GM19193 (cell line): ENCODE results near the gene KCNAB1.

Source experiments
- POLR2A ChIP-seq: IDR thresholded peaks from 4 replicates; pipeline ENCODE4 v1.6.1; 2011; ENCODE audit not compliant: insufficient read depth, insufficient read length; ENCODE audit errors: extremely low read depth

Gene KCNAB1

DNA sequence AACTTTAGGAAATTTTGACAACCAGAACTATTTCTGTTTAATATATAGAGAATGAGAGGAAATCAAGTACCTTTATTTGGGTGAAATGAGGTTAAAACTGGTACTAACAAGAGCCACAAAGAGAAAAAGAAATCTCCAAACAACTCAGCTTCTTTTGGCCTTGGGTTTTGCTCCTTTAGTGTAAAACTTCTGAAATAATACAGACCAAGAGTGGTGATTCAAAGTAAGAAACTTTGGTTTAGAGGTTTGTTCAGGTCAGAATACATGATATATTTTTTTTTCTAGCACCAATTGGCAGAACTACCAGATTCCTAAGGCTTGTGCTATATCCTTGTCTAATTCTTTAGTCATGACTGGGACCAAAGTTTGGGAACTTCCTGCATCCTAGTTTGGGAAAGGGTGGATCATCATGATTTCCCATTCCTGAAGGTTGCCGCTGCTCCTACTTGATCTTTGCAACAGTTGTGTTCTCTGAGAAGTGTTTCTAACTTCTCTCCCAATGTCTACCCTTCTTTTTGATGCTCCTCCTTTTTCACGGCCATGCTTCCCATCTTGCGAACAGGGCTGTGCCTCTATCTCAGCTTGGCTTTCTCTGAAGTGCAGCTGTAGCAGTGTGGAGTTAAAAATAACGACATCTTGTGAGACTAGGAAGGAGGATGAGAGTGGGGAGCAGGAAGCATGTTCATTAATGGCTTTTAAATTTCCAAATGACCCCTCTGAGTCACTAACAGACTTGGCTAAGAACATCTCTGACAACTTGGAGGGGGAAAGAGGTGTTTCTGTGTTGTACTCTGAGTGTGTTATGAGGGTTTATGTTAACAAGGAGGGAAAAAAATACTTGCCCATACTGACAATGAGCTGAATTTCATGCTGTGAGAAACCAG lies 87.7 kb downstream of the KCNAB1 start:
- no peak for TF ChIP-seq POLR2A

DNA sequence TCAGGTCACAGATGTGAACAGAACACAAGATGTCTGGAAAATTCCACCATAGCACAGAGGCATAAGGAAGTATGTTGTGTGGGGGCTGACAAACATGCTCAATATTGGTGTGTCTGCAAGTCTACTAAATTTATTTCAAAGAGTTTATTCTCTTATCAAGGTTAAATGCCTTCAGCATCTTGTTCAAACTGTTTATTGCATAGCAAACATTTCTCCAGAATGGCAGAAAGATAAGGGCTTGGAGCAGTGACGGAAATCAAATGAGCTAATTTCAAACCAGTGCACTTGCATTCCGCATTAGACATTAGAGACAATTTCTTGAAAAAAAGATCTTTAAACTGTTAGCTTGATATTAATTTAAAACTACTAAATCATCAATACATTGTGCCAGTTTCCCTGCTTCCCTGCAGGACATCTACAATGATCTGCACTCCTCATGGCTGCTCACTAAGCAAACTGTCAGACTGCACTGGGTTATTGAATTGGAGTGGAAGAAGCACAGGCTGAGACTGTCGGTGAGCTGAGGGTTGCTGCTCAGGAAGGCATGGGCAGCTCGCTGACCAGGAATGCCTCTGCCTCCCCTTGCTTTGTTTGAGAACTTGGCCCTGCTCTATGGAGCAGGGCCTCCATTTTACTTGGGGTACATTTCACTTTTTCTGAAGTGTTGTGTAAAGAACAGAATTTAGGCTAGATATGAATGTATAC lies 89.4 kb downstream of the KCNAB1 start:
- TF ChIP-seq POLR2A, result no peak

DNA sequence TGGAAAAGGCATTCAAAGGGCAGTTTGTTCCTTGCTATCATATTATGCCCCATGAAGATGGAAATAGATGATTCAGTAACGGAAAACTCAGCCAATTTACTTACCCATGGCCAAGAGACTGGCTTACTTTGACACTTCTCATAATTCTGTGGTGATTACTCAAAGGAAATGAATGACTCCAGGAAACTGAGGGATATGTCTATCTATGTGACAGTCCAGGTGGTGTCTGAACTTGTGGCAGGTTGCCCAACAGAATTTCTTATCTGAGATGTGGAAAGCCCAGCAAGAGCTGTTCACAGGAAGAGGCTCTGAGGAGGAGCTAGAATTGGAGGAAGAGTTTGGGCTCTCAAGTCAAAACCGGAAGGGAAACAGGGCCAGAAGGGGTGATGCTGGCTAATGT lies 91.2 kb downstream of the KCNAB1 start:
- TF ChIP-seq POLR2A, result no peak

DNA sequence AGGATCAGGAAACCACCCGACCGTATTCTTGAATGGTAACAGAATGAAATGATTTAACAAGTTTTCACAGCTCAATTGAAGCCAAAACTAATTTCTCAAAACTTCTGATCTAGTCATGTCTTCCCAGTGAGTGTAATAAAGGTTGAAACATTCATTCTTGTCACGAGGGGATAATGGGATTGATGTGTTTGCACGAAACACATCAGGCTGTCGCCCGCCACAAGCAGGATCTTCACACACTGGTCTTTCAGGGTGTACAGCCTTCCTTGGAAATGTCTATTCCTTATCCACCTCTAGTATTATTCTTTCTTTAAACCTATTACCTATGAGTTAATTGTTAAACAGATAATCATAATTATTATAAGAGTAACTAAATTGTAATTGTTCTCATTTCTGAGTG lies 94.3 kb downstream of the KCNAB1 start:
- TF ChIP-seq POLR2A, result no peak

DNA sequence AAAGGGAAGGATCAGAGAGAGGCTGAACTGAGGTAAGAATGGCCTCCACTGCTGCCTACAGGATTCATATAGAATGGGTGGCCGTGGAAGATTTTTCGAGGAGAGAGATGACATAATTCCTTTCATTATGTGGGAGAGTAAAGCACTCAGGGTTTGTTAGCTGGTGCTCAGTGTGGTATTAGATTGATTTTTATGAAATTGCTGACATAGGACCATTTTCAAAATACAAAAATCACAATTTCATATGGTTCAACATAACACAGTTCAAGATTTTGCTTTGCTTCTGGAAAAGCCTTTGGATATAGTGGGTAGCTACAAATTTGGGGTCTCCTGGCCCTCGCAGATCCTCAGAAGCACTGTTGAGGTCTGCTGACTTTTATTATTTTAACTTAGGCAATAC lies 95.4 kb downstream of the KCNAB1 start:
- no peak for TF ChIP-seq POLR2A

DNA sequence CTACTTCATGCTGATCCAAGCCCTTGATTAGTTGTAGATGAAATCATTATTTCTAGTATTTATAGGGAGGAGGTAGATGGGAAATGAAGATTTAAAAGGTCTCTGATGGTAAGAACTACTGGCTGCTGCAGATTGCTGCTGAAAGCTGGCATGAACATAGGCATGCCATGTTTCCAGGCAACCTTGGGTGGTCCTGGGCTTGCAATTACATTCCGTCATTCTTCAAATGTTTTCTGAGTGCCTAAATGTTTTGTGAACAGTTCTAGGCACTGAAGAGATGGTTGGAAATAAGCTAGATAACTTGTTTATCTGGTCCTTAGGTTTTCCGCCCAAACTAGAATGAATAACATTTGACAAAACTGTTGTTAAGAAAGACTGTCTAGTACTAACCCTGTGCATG lies 95.8 kb downstream of the KCNAB1 start:
- TF ChIP-seq POLR2A, result no peak

DNA sequence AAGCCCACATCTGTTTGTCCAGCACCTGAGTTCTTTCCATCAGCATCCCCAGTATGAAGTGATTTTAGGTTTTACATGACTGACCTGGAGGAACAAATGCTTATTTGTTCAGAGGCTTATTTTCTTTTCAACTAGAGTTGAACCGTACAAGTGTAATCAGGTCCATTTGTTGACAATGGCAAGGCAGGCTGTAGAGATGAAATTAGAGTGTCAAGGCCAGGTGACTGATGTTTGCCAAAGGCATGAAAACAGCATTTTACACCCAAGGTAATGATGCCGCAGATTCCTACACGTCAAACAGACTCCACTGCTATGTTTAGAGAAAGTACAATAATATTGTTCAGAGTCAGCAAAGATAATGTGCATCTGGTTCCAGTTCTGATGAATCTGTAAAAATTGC lies 96.5 kb downstream of the KCNAB1 start:
- no peak for TF ChIP-seq POLR2A

DNA sequence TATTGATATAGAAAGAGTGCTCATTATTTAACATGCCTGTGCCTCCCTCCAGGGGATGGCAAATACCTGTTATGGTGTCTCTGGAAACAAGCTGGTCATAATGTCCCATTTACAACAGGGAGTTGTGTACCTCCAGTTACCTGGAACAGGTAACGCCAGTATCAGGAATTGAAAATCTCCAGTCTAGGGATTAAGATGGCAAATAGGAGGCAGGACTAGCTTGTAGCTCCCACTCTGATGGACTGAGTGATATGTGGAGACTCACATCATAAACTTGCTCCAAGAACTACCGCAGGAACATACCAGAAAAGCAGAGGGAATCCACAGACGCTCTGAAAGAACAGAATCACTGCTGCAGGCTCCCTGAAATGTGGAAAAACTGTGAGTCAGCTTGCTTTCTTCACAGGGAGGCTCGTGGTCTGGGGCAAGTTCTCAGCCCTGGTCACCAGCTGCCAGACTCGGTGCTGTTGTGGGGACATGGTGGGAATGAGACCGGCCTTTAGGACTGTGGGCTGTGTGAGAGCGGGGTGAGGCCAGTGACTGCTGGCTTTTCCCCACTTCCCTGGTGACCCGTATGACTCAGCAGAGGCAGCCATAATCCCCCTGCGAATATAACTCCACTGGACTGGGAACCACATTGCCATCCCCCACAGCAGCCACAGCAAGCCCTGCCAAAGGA lies 97.4 kb downstream of the KCNAB1 start:
- no peak for TF ChIP-seq POLR2A

DNA sequence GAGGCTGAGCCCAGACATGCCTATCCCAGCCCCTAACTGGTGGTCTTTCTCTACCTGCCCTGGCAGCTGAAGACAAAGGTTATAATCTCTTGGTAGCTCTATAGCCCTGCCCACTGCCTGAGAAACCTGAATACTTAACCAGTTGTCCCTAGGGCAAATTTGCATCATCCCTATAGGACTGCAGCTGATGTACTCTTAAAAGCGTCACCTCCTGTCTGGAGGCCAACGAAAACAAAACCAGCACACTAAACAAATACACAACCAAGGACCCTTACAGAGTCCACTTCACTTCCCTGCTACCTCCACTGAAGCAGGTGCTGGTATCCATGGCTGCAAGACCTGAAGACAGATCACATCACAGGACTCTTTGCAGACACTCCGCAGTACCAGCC lies 98.0 kb downstream of the KCNAB1 start:
- no peak for TF ChIP-seq POLR2A

DNA sequence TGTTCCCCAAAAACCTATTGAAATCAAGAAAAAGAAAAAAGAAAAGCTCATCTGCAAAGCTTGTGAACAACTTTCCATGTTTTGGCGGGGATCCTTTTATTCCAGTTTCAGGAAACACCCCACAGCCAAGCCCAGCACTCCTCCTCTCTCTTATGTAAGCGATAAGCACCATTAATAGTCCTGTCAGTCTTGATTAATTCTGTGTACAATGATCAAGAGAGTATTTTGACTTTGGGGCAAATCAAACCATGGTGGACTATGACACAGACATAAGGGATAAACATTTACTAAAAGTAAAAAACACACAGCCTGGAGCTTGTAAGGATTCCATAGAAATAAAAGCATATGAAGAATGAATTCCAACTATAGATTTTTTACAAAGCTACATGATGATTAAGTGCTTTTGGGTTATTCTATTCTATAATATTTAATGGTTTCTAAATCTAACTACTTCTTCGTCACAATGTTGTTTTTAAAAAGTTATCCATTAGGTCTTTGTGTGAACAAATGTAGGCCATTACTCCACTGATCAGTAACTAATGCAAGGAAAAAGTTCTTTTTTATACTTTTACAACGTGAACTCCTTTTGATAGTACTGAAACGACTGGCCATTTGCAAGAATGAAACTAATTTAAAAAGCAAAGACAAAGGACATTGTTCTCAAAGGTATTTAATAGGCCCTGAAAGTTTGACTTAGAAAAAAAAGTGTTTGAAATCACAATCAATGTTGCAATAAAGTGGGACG lies 106.5 kb downstream of the KCNAB1 start:
- no peak for TF ChIP-seq POLR2A

DNA sequence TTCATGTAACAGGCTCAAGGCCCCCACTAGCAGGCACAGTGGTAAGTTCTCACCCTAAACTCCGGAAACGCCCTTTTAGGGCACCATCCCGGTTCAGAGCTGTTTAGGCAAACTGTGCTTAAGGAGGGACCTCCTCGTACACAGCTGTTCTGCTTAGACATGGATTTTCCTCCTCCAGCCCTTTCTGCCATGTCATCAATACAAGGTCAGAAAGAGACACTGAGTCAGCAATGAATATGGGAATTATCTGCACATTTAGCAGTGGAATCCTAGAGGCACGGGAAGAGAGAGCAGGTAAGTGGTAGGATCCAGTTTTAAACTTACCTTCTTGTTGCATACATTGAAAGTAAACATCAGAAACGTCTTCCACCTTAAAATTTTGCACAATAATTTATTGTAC lies 107.3 kb downstream of the KCNAB1 start:
- no peak for TF ChIP-seq POLR2A

DNA sequence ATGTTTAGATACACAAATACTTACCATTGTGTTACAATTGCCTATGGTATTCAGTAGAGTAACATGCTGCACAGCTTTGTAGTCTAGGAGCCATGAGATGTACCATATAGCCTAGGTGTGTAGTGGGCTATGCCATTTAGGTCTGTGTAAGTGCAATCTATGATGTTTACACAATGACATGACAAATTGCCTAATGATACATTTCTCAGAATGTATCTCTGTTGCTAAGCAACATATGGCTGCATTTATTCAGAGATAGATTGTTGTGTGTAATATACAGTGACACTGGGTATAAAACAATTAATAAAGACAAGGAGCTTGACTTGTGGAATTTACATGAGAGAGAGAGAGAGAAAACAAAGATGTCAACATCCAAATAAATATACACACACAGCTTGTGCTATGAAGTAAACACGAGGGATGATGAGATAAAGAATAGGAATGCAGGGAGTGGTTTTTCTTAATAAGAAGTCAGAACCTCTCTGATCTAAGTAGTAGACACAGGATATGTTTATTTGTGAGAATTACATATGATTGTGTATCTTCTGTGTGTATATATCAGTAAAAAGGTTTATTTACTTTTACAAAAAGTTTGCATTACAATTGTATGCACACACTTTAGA lies 110.0 kb downstream of the KCNAB1 start:
- no peak for TF ChIP-seq POLR2A

DNA sequence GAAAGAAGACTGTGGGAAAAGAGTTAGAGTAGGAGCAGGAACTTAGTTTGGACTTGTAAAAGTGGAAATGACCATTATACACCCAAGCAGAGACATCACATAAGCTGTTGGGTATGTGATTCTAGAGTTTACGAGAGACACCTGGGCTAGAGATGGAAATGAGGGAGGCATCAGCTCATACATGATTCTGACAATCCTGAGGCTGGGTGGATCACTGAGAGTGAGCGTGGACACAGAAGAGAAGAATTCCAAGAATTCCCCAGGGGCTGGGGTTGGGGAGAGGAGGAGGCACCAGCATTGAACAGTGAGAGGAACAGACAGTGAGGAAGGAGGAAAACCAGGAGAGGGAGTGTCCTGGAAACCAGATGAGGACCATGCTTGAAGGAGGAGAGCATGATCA lies 113.5 kb downstream of the KCNAB1 start:
- TF ChIP-seq POLR2A, result no peak

DNA sequence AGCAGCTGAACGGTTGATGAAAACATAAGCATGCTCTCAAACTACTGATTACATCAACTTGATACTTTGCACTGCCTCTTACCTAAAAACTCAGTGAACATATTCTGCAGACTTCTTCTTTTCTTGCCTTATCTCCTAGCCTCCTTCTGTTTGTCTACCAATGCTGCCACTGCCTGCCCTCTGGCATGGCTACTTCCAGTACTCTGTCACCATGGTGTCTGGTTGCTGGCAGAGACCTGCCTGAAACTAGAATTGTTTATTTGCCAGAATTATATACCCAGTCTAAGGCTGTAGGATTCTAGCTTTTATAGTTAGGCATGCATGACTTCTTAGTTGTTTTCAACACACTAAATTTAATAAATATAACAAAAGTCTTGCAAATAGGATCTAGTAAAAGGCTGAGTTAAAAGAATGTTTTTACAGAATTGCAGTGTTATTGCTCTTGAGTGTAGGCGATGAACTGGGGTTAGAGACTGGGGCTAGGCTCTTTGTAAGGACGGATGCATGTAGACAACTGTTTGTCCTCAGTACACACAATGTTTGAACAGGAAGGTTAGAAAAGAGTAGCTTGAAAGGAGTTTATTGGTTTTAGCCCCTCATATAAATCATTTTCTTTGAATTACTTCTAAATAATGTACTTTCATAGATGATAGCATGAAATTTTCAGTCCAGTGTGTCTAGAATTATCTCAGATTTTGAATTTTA lies 116.3 kb downstream of the KCNAB1 start:
- no peak for TF ChIP-seq POLR2A
